Measurements from ENCODE around the gene AUTS2.

AUTS2 gene

GRCh38 chr7:70034999-70035398 lies 436.7 kb downstream of the AUTS2 start:
- H3K27ac ChIP-seq (ENCODE audit: low read length) = no peak overlapping the region
- no peaks in the 10 kb centered on the region for H3K9me3 ChIP-seq (ENCODE audit: insufficient read depth, low read depth, low read length)
- no peak overlapping the region for H3K4me3 ChIP-seq (ENCODE audit: low read length)
- no peaks in the 10 kb centered on the region for H3K27me3 ChIP-seq (ENCODE audit: insufficient read depth, low read length)
- peaks cover 19% of the 10 kb centered on the region for H3K4me1 ChIP-seq (ENCODE audit: insufficient read depth, low read length)
- H3K9ac ChIP-seq (ENCODE audit: low read depth, low read length) = no peak overlapping the region
- H3K36me3 ChIP-seq (ENCODE audit: insufficient read depth, low read depth, low read length) = no peaks in the 10 kb centered on the region

GRCh38 chr7:70035519-70035918 lies 437.2 kb downstream of the AUTS2 start:
- Histone ChIP-seq H3K9ac (ENCODE audit: low read depth, low read length) (no peak overlapping the region), H3K36me3 (ENCODE audit: insufficient read depth, low read depth, low read length) (no peaks in the 10 kb centered on the region), H3K4me1 (ENCODE audit: insufficient read depth, low read length) (peaks cover 19% of the 10 kb centered on the region), H3K4me3 (ENCODE audit: low read length) (no peak overlapping the region), H3K27ac (ENCODE audit: low read length) (no peak overlapping the region), H3K9me3 (ENCODE audit: insufficient read depth, low read depth, low read length) (no peaks in the 10 kb centered on the region), H3K27me3 (ENCODE audit: insufficient read depth, low read length) (no peaks in the 10 kb centered on the region)

GRCh38 chr7:70035955-70036354 lies 437.7 kb downstream of the AUTS2 start:
- Histone ChIP-seq H3K4me3 (ENCODE audit: low read length) (no peak overlapping the region), H3K36me3 (ENCODE audit: insufficient read depth, low read depth, low read length) (no peaks in the 10 kb centered on the region), H3K27ac (ENCODE audit: low read length) (no peak overlapping the region), H3K9ac (ENCODE audit: low read depth, low read length) (no peak overlapping the region), H3K9me3 (ENCODE audit: insufficient read depth, low read depth, low read length) (no peaks in the 10 kb centered on the region), H3K4me1 (ENCODE audit: insufficient read depth, low read length) (peaks cover 19% of the 10 kb centered on the region), H3K27me3 (ENCODE audit: insufficient read depth, low read length) (no peaks in the 10 kb centered on the region)

- Histone ChIP-seq H3K9ac (ENCODE audit: low read depth, low read length) (no peak overlapping the region), H3K4me3 (ENCODE audit: low read length) (no peak overlapping the region), H3K27me3 (ENCODE audit: insufficient read depth, low read length) (no peaks in the 10 kb centered on the region), H3K9me3 (ENCODE audit: insufficient read depth, low read depth, low read length) (no peaks in the 10 kb centered on the region), H3K4me1 (ENCODE audit: insufficient read depth, low read length) (peaks cover 12% of the 10 kb centered on the region; the same call in 1 of the 2 replicates), H3K27ac (ENCODE audit: low read length) (no peak overlapping the region), H3K36me3 (ENCODE audit: insufficient read depth, low read depth, low read length) (no peaks in the 10 kb centered on the region)
These were observed 438.4 kb downstream of the AUTS2 start for GRCh38 chr7:70036695-70037094.

GRCh38 chr7:70037171-70037933 lies 439.1 kb downstream of the AUTS2 start:
- H3K9me3 ChIP-seq (ENCODE audit: insufficient read depth, low read depth, low read length) = no peaks in the 10 kb centered on the region
- no peak overlapping the region for H3K9ac ChIP-seq (ENCODE audit: low read depth, low read length)
- H3K27ac ChIP-seq (ENCODE audit: low read length) = no peak overlapping the region
- no peaks in the 10 kb centered on the region for H3K36me3 ChIP-seq (ENCODE audit: insufficient read depth, low read depth, low read length)
- no peaks in the 10 kb centered on the region for H3K27me3 ChIP-seq (ENCODE audit: insufficient read depth, low read length)
- H3K4me1 ChIP-seq (ENCODE audit: insufficient read depth, low read length) = peaks cover 9% of the 10 kb centered on the region; the same call in 1 of the 2 replicates
- H3K4me3 ChIP-seq (ENCODE audit: low read length) = no peak overlapping the region

- Histone ChIP-seq H3K4me3 (ENCODE audit: low read length) (no peak overlapping the region), H3K9ac (ENCODE audit: low read depth, low read length) (no peak overlapping the region), H3K9me3 (ENCODE audit: insufficient read depth, low read depth, low read length) (no peaks in the 10 kb centered on the region), H3K4me1 (ENCODE audit: insufficient read depth, low read length) (peaks cover 6% of the 10 kb centered on the region; the same call in 1 of the 2 replicates), H3K27ac (ENCODE audit: low read length) (no peak overlapping the region), H3K36me3 (ENCODE audit: insufficient read depth, low read depth, low read length) (no peaks in the 10 kb centered on the region), H3K27me3 (ENCODE audit: insufficient read depth, low read length) (no peaks in the 10 kb centered on the region)
These were observed 441.8 kb downstream of the AUTS2 start for GRCh38 chr7:70040051-70040450.

- Histone ChIP-seq H3K36me3 (ENCODE audit: insufficient read depth, low read depth, low read length) (no peaks in the 10 kb centered on the region), H3K4me1 (ENCODE audit: insufficient read depth, low read length) (peaks cover 4% of the 10 kb centered on the region; the same call in 1 of the 2 replicates), H3K9me3 (ENCODE audit: insufficient read depth, low read depth, low read length) (no peaks in the 10 kb centered on the region), H3K27me3 (ENCODE audit: insufficient read depth, low read length) (no peaks in the 10 kb centered on the region), H3K9ac (ENCODE audit: low read depth, low read length) (no peak overlapping the region), H3K4me3 (ENCODE audit: low read length) (no peak overlapping the region), H3K27ac (ENCODE audit: low read length) (no peak overlapping the region)
These were observed 442.9 kb downstream of the AUTS2 start for GRCh38 chr7:70040970-70041766.

- H3K36me3 ChIP-seq (ENCODE audit: insufficient read depth, low read depth, low read length) = no peaks in the 10 kb centered on the region
- H3K4me1 ChIP-seq (ENCODE audit: insufficient read depth, low read length) = peaks cover 8% of the 10 kb centered on the region
- no peaks in the 10 kb centered on the region for H3K27me3 ChIP-seq (ENCODE audit: insufficient read depth, low read length)
- no peak overlapping the region for H3K9ac ChIP-seq (ENCODE audit: low read depth, low read length)
- H3K9me3 ChIP-seq (ENCODE audit: insufficient read depth, low read depth, low read length) = no peaks in the 10 kb centered on the region
- H3K27ac ChIP-seq (ENCODE audit: low read length) = no peak overlapping the region
- no peak overlapping the region for H3K4me3 ChIP-seq (ENCODE audit: low read length)
These were observed 444.3 kb downstream of the AUTS2 start for GRCh38 chr7:70042533-70042932.

GRCh38 chr7:70043015-70043538 lies 444.8 kb downstream of the AUTS2 start:
- no peak overlapping the region for H3K27ac ChIP-seq (ENCODE audit: low read length)
- no peak overlapping the region for H3K4me3 ChIP-seq (ENCODE audit: low read length)

GRCh38 chr7:70044064-70044463 lies 445.8 kb downstream of the AUTS2 start:
- Histone ChIP-seq H3K4me3 (ENCODE audit: low read length) (no peak overlapping the region), H3K4me1 (ENCODE audit: insufficient read depth, low read length) (peaks cover 13% of the 10 kb centered on the region), H3K27me3 (ENCODE audit: insufficient read depth, low read length) (no peaks in the 10 kb centered on the region), H3K27ac (ENCODE audit: low read length) (no peak overlapping the region), H3K36me3 (ENCODE audit: insufficient read depth, low read depth, low read length) (no peaks in the 10 kb centered on the region), H3K9me3 (ENCODE audit: insufficient read depth, low read depth, low read length) (no peaks in the 10 kb centered on the region), H3K9ac (ENCODE audit: low read depth, low read length) (no peak overlapping the region)

More at GRCh38 chr7:70043015-70043538, 444.8 kb downstream of the AUTS2 start:
- no peaks in the 10 kb centered on the region for H3K27me3 ChIP-seq (ENCODE audit: insufficient read depth, low read length)
- no peak overlapping the region for H3K9ac ChIP-seq (ENCODE audit: low read depth, low read length)
- H3K9me3 ChIP-seq (ENCODE audit: insufficient read depth, low read depth, low read length) = no peaks in the 10 kb centered on the region
- H3K36me3 ChIP-seq (ENCODE audit: insufficient read depth, low read depth, low read length) = no peaks in the 10 kb centered on the region
- peaks cover 13% of the 10 kb centered on the region for H3K4me1 ChIP-seq (ENCODE audit: insufficient read depth, low read length)

GRCh38 chr7:70044525-70044924 lies 446.2 kb downstream of the AUTS2 start:
- H3K27ac ChIP-seq (ENCODE audit: low read length) = no peak overlapping the region

More at GRCh38 chr7:70044525-70044924, 446.2 kb downstream of the AUTS2 start:
- Histone ChIP-seq H3K9ac (ENCODE audit: low read depth, low read length) (no peak overlapping the region), H3K4me1 (ENCODE audit: insufficient read depth, low read length) (peaks cover 13% of the 10 kb centered on the region), H3K9me3 (ENCODE audit: insufficient read depth, low read depth, low read length) (no peaks in the 10 kb centered on the region), H3K36me3 (ENCODE audit: insufficient read depth, low read depth, low read length) (no peaks in the 10 kb centered on the region), H3K4me3 (ENCODE audit: low read length) (no peak overlapping the region), H3K27me3 (ENCODE audit: insufficient read depth, low read length) (no peaks in the 10 kb centered on the region)

Measured in iPS-20b (cell line).